Measurements from ENCODE around the gene PBXIP1.
"Not testable (repeated sequence)": the region's sequence is repeated elsewhere in the genome, so short reads cannot be mapped to it uniquely, and the experiment has no call there.

The PBXIP1 gene

GRCh38 chr1:154989195-154989860 lies 33.4 kb upstream of the PBXIP1 start:
- no peak for TF ChIP-seq CTCF (IDR thresholded peaks at IDR 0.05)
- Histone ChIP-seq H3K4me1 (ENCODE audit: control insufficient read depth in 1 of 2, insufficient read depth in 1 of 2, low read depth in 1 of 2, low read length in 1 of 2) (peaks cover 0 to 7% of the 10 kb centered on the region in 2 experiments), H3K27ac (no peak overlapping the region), H3K36me3 (peaks cover 21% of the 10 kb centered on the region), H3K27me3 (no peaks in the 10 kb centered on the region), H3K9me3 (no peaks in the 10 kb centered on the region), H3K4me3 (ENCODE audit: low read depth in 1 of 2, low read length in 1 of 2) (no peak overlapping the region)

- no peak overlapping the region for H3K27ac ChIP-seq
- H3K36me3 ChIP-seq, result peaks cover 21% of the 10 kb centered on the region
- H3K4me1 ChIP-seq (ENCODE audit: control insufficient read depth in 1 of 2, insufficient read depth in 1 of 2, low read depth in 1 of 2, low read length in 1 of 2), result peaks cover 9 to 16% of the 10 kb centered on the region in 2 experiments
- no peak for TF ChIP-seq CTCF (IDR thresholded peaks at IDR 0.05)
- no peaks in the 10 kb centered on the region for H3K27me3 ChIP-seq
- H3K4me3 ChIP-seq (ENCODE audit: low read depth in 1 of 2, low read length in 1 of 2), result no peak overlapping the region
- no peaks in the 10 kb centered on the region for H3K9me3 ChIP-seq
Measured at GRCh38 chr1:154988058-154988954, 32.4 kb upstream of the PBXIP1 start.

GRCh38 chr1:154987326-154987725 lies 31.4 kb upstream of the PBXIP1 start:
- Histone ChIP-seq H3K9me3 (no peaks in the 10 kb centered on the region), H3K27me3 (no peaks in the 10 kb centered on the region), H3K36me3 (peaks cover 17% of the 10 kb centered on the region), H3K27ac (peak overlapping the region; percentile 18), H3K4me1 (ENCODE audit: control insufficient read depth in 1 of 2, insufficient read depth in 1 of 2, low read depth in 1 of 2, low read length in 1 of 2) (peaks cover 17 to 23% of the 10 kb centered on the region in 2 experiments), H3K4me3 (ENCODE audit: low read depth in 1 of 2, low read length in 1 of 2) (no peak overlapping the region)
- no peak for TF ChIP-seq CTCF (IDR thresholded peaks at IDR 0.05)

GRCh38 chr1:154986736-154987135 lies 30.8 kb upstream of the PBXIP1 start:
- Histone ChIP-seq H3K4me1 (ENCODE audit: control insufficient read depth in 1 of 2, insufficient read depth in 1 of 2, low read depth in 1 of 2, low read length in 1 of 2) (peaks cover 18 to 24% of the 10 kb centered on the region in 2 experiments), H3K36me3 (peaks cover 17% of the 10 kb centered on the region)
- not testable (repeated sequence) for H3K9me3 ChIP-seq; H3K27me3 ChIP-seq; H3K4me3 ChIP-seq (ENCODE audit: low read depth in 1 of 2, low read length in 1 of 2); H3K27ac ChIP-seq

GRCh38 chr1:154983776-154984466 lies 28.0 kb upstream of the PBXIP1 start:
- Histone ChIP-seq H3K4me3 (ENCODE audit: low read depth in 1 of 2, low read length in 1 of 2) (peak overlapping the region; percentile 70 to 72), H3K27me3 (no peaks in the 10 kb centered on the region), H3K27ac (peak overlapping the region; percentile 70), H3K4me1 (ENCODE audit: control insufficient read depth in 1 of 2, insufficient read depth in 1 of 2, low read depth in 1 of 2, low read length in 1 of 2) (peaks cover 18 to 24% of the 10 kb centered on the region in 2 experiments), H3K36me3 (peaks cover 11% of the 10 kb centered on the region), H3K9me3 (no peaks in the 10 kb centered on the region)
- no peak for TF ChIP-seq CTCF (IDR thresholded peaks at IDR 0.05)
